CD4-positive, alpha-beta T cell (primary cell): ENCODE data around the gene TCF7L2. TPM values are rescaled to one million over a fixed set of nuclear protein-coding genes. Genes with fewer than 3 reads are reported as not detected.

Experiments
- ATAC-seq: fragments of 200-7000 bp; cut with Tn5 transposase; one replicate; pipeline ENCODE4 v1.10.0; 2022; ENCODE audit warnings: mild to moderate bottlenecking; ENCODE audit not compliant: poor library complexity
- CTCF ChIA-PET: fragments of 350-600 bp; sonication (Branson Sonifier 250); formaldehyde crosslinking; loops from one replicate; lab custom pipeline; 2021; ENCODE audit warnings: antibody characterized with exemption, inconsistent platforms; lab: Charles Lee
- POLR2A ChIA-PET: fragments of 350-600 bp; sonication (Branson Sonifier 250); formaldehyde crosslinking; loops from one replicate; lab custom pipeline; 2021; ENCODE audit warnings: antibody characterized with exemption, inconsistent platforms; lab: Charles Lee
- DNase-seq, 14 experiments: peaks; one replicate each; pipeline ENCODE4 v3.0.0-alpha.2; 2013 to 2020; ENCODE audit warnings: mixed read lengths in 2 of 14
- H3K27ac ChIP-seq, 2 donors: one replicate each; pipeline versions ENCODE4 v1.5.1 to v1.7.0; 2013; ENCODE audit warnings: low read length in 2 of 2, low read depth in 1 of 2, mild to moderate bottlenecking in 1 of 2
- H3K27me3 ChIP-seq, 2 experiments: 1 replicate in 1 of 2; 2 replicates in 1 of 2; pipeline versions ENCODE4 v1.6.1 to v1.7.0; 2013; ENCODE audit warnings: low read length in 2 of 2, control low read depth in 1 of 2, mild to moderate bottlenecking in 1 of 2, moderate library complexity in 1 of 2; ENCODE audit not compliant: insufficient read depth in 2 of 2, control insufficient read depth in 1 of 2
- H3K36me3 ChIP-seq: one replicate; pipeline ENCODE4 v1.6.1; 2013; ENCODE audit warnings: low read length, control low read depth; ENCODE audit not compliant: insufficient read depth
- H3K4me1 ChIP-seq: one replicate; pipeline ENCODE4 v1.6.1; 2013; ENCODE audit warnings: low read length, control low read depth; ENCODE audit not compliant: insufficient read depth
- H3K4me3 ChIP-seq: one replicate; pipeline ENCODE4 v1.5.1; 2013; ENCODE audit warnings: mild to moderate bottlenecking, low read length, moderate library complexity
- H3K9me3 ChIP-seq, 2 experiments: 1 replicate in 1 of 2; 2 replicates in 1 of 2; pipeline versions ENCODE4 v1.6.1 to v1.7.0; 2013; ENCODE audit warnings: low read length in 2 of 2, mild to moderate bottlenecking in 2 of 2, control low read depth in 1 of 2, moderate library complexity in 1 of 2; ENCODE audit not compliant: control insufficient read depth in 1 of 2, insufficient read depth in 1 of 2
- H3K27ac Mint-ChIP-seq: one replicate; pipeline ENCODE4 v1.8.0; 2020; ENCODE audit warnings: mixed read lengths
- H3K27me3 Mint-ChIP-seq: one replicate; pipeline ENCODE4 v1.8.0; 2021; ENCODE audit warnings: mixed read lengths
- H3K36me3 Mint-ChIP-seq: one replicate; pipeline ENCODE4 v1.8.0; 2021; ENCODE audit warnings: low read depth, mixed read lengths
- H3K4me1 Mint-ChIP-seq: one replicate; pipeline ENCODE4 v1.8.0; 2021; ENCODE audit warnings: low read depth, mixed read lengths
- H3K4me3 Mint-ChIP-seq: one replicate; pipeline ENCODE4 v1.8.0; 2020; ENCODE audit warnings: mild to moderate bottlenecking, mixed read lengths
- H3K9me3 Mint-ChIP-seq: one replicate; pipeline ENCODE4 v1.8.0; 2020; ENCODE audit warnings: mixed read lengths
- CTCF ChIP-seq: fragments of 200-600 bp; IDR thresholded peaks from one replicate; pipeline ENCODE4 v1.8.0; 2022; ENCODE audit warnings: antibody characterized with exemption, mild to moderate bottlenecking
- intact Hi-C, 2 experiments: fragments of 100-400 bp; cut with DNase I in 1 of 2; cut with micrococcal nuclease in 1 of 2; formaldehyde crosslinking; loops; one replicate each; pipeline versions ENCODE4 v1.15.1 to v1.9.0; 2023 to 2025; cut with DNase I, micrococcal nuclease
- polyA plus RNA-seq, 2 donors: library from polyadenylated mRNA; unstranded; fragments of 120-200 nt; gene quantifications; one replicate each; pipeline ENCODE4 v1.2.1, GENCODE V29; 2013
- total RNA-seq, 174 experiments: library from RNA in 2 of 174; stranded (reverse) in 2 of 174; gene quantifications; one replicate each; pipeline ENCODE4 v1.2.3 and lab custom pipeline; 2021 to 2026

The TCF7L2 gene
- total RNA-seq: 1 to 10 TPM; 4.2 to 4.4 TPM
- 3.0 TPM for polyA plus RNA-seq (2013, experiment 1 of 2)
- polyA plus RNA-seq (2013, experiment 2 of 2): 4.7 TPM
- total RNA-seq (lab: John Stamatoyannopoulos, UW): 0 to 9.5 (median 0.80) reads per million in 172 experiments

GRCh38 chr10:112949875-112950507, at the start of gene TCF7L2:
Gene TCF7L2, plus strand, starts transcription at chr10:112950247. Its CDS starts 510 bp downstream, at chr10:112950757.
- POLR2A ChIA-PET: interaction anchor here (1.1 kb wide), 1 partner anchor 1224 kb away, joined by 3 read pairs; the partner anchor contains the start of gene CCDC186
- Histone ChIP-seq H3K27me3 (peaks cover 7 to 36% of the 10 kb centered on the region in 2 experiments), H3K4me3 (peak within 1 kb of the TSS; percentile 72), H3K9me3 (no peaks in the 10 kb centered on the region), H3K36me3 (no peaks in the 10 kb centered on the region), H3K27ac (no peak within 1 kb of the TSS), H3K4me1 (peaks cover 25% of the 10 kb centered on the region)
- no peaks in the 10 kb centered on the region for H3K9me3 Mint-ChIP-seq
- intact Hi-C loops: loop anchor here (5.0 kb wide), 1 partner anchor 57 kb away; no protein-coding TSS in a partner anchor
- CTCF ChIA-PET: no interaction called here
- peaks cover 33% of the 10 kb centered on the region for H3K4me1 Mint-ChIP-seq
- peak within 1 kb of the TSS; percentile 95 for H3K4me3 Mint-ChIP-seq
- peaks cover 51% of the 10 kb centered on the region for H3K27me3 Mint-ChIP-seq
- ATAC-seq: peak; percentile 63
- no peak for TF ChIP-seq CTCF
- H3K36me3 Mint-ChIP-seq: peaks cover 19% of the 10 kb centered on the region
- peak; percentile 21 to 86 (median 49) for DNase-seq
- peak within 1 kb of the TSS; percentile 79 for H3K27ac Mint-ChIP-seq

- Mint-ChIP-seq H3K4me3 (no peak overlapping the region), H3K4me1 (no peaks in the 10 kb centered on the region), H3K9me3 (no peaks in the 10 kb centered on the region), H3K27me3 (no peaks in the 10 kb centered on the region), H3K27ac (no peak overlapping the region), H3K36me3 (no peaks in the 10 kb centered on the region)
- Histone ChIP-seq H3K27ac (no peak overlapping the region), H3K4me3 (no peak overlapping the region), H3K27me3 (no peaks in the 10 kb centered on the region), H3K9me3 (no peaks in the 10 kb centered on the region), H3K4me1 (no peaks in the 10 kb centered on the region), H3K36me3 (no peaks in the 10 kb centered on the region)
- ChIA-PET POLR2A (no interaction called here), CTCF (no interaction called here)
- no peak for ATAC-seq
- DNase-seq: no peak
- intact Hi-C loops: no loop called here
- no peak for TF ChIP-seq CTCF
Measured at GRCh38 chr10:112902730-112903129, 47.3 kb upstream of the TCF7L2 start.

- H3K36me3 Mint-ChIP-seq: no peaks in the 10 kb centered on the region
- H3K27me3 ChIP-seq: no peaks in the 10 kb centered on the region
- no peaks in the 10 kb centered on the region for H3K27me3 Mint-ChIP-seq
- H3K4me3 ChIP-seq: no peak overlapping the region
- H3K9me3 ChIP-seq: no peaks in the 10 kb centered on the region
- H3K27ac ChIP-seq: no peak overlapping the region
- no peaks in the 10 kb centered on the region for H3K9me3 Mint-ChIP-seq
- no peak for ATAC-seq
- no peak overlapping the region for H3K27ac Mint-ChIP-seq
- H3K4me1 Mint-ChIP-seq: no peaks in the 10 kb centered on the region
- H3K4me3 Mint-ChIP-seq: no peak overlapping the region
- ChIA-PET CTCF (no interaction called here), POLR2A (no interaction called here)
- H3K36me3 ChIP-seq: no peaks in the 10 kb centered on the region
- intact Hi-C loops: no loop called here
- no peak for DNase-seq
- no peak for TF ChIP-seq CTCF
- H3K4me1 ChIP-seq: no peaks in the 10 kb centered on the region
Measured at GRCh38 chr10:112904000-112904399, 46.0 kb upstream of the TCF7L2 start.
